ENCODE results near the gene CCDC14.

DNA sequence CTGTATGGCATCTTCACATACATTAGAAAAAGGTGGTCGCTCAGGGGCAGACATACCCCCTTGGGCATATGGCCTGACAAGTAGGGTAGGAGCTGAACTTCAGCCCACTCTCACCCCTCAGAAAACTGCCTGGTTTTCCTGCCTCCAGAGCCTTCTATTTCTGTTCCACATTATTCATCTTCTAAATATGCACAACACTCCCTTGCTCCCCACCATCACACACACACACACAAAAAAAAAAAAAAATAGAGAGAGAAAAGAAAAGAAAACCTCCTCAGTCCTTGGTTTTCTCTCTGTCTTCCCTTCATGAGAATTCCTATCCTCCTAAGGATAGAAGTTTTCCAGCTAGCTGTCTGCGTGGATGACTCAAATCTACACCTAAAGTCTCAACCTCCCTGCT, 36.5 kb upstream of the CCDC14 start:
- TF ChIP-seq POLR2A (IDR thresholded peaks at IDR 0.05; ENCODE audit: low read depth, low read length) = no peak
- no peak for TF ChIP-seq MXI1 (IDR thresholded peaks at IDR 0.05; ENCODE audit: borderline replicate concordance, low read depth, low read length)
- TF ChIP-seq, protein P1, sequence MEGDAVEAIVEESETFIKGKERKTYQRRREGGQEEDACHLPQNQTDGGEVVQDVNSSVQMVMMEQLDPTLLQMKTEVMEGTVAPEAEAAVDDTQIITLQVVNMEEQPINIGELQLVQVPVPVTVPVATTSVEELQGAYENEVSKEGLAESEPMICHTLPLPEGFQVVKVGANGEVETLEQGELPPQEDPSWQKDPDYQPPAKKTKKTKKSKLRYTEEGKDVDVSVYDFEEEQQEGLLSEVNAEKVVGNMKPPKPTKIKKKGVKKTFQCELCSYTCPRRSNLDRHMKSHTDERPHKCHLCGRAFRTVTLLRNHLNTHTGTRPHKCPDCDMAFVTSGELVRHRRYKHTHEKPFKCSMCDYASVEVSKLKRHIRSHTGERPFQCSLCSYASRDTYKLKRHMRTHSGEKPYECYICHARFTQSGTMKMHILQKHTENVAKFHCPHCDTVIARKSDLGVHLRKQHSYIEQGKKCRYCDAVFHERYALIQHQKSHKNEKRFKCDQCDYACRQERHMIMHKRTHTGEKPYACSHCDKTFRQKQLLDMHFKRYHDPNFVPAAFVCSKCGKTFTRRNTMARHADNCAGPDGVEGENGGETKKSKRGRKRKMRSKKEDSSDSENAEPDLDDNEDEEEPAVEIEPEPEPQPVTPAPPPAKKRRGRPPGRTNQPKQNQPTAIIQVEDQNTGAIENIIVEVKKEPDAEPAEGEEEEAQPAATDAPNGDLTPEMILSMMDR (conservative IDR thresholded peaks at IDR 0.05; ENCODE audit: low read depth, low read length) = no peak
- no peak for TF ChIP-seq RAD21 (IDR thresholded peaks at IDR 0.05; ENCODE audit: low read length)
- TF ChIP-seq, protein P2, sequence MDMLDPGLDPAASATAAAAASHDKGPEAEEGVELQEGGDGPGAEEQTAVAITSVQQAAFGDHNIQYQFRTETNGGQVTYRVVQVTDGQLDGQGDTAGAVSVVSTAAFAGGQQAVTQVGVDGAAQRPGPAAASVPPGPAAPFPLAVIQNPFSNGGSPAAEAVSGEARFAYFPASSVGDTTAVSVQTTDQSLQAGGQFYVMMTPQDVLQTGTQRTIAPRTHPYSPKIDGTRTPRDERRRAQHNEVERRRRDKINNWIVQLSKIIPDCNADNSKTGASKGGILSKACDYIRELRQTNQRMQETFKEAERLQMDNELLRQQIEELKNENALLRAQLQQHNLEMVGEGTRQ (IDR thresholded peaks at IDR 0.05; ENCODE audit: low read depth, low read length) = no peak
- TF ChIP-seq SMC3 (IDR thresholded peaks at IDR 0.05; ENCODE audit: low read depth, low read length) = no peak
- no peak for TF ChIP-seq NFE2L2 (IDR thresholded peaks at IDR 0.05; ENCODE audit: low read depth, low read length)
- no peak for TF ChIP-seq CHD1 (IDR thresholded peaks at IDR 0.05; ENCODE audit: low read depth, low read length)
- no peak for TF ChIP-seq CEBPB (IDR thresholded peaks at IDR 0.05; ENCODE audit: low read depth, low read length)
- TF ChIP-seq, protein P3, sequence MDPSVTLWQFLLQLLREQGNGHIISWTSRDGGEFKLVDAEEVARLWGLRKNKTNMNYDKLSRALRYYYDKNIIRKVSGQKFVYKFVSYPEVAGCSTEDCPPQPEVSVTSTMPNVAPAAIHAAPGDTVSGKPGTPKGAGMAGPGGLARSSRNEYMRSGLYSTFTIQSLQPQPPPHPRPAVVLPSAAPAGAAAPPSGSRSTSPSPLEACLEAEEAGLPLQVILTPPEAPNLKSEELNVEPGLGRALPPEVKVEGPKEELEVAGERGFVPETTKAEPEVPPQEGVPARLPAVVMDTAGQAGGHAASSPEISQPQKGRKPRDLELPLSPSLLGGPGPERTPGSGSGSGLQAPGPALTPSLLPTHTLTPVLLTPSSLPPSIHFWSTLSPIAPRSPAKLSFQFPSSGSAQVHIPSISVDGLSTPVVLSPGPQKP (IDR thresholded peaks at IDR 0.05; ENCODE audit: borderline replicate concordance, low read depth, low read length) = no peak
